GM12892 (cell line): ENCODE results near the gene NDUFC1.

Source experiments
- DNase-seq: peaks from one replicate; pipeline ENCODE4 v3.0.0; 2011; ENCODE audit not compliant: insufficient read length
- FAIRE-seq: peaks from 2 replicates; lab custom pipeline; 2011; peaks lifted over from hg19 to GRCh38; lab: Jason Lieb, UNC
- POLR2A ChIP-seq: IDR thresholded peaks from 2 replicates; pipeline ENCODE4 v1.6.1; 2011; ENCODE audit warnings: low read depth, low read length, control low read depth
- POLR2AphosphoS5 ChIP-seq: IDR thresholded peaks from 2 replicates; pipeline ENCODE4 v1.6.1; 2011; ENCODE audit warnings: low read depth, low read length, control low read depth

NDUFC1 gene

GRCh38 chr4:139241086-139241783 is 61.0 kb downstream of the NDUFC1 start:
- no peak for FAIRE-seq
- DNase-seq, result no peak
- TF ChIP-seq POLR2AphosphoS5 (no peak), POLR2A (no peak)
